GM12864 (cell line): ENCODE results near the gene RDH12.

Experiments
- DNase-seq: peaks from one replicate; pipeline ENCODE4 v3.0.0-alpha.2; 2011; ENCODE audit warnings: low read depth
- H3K4me3 ChIP-seq: 2 replicates; pipeline ENCODE4 v1.5.1; 2011; ENCODE audit warnings: mild to moderate bottlenecking, low read depth, low read length, control low read depth
- TF ChIP-seq, protein P1 (sequence below): IDR thresholded peaks from 2 replicates; pipeline ENCODE4 v1.5.1; 2011; ENCODE audit warnings: low read depth, mild to moderate bottlenecking, moderate library complexity, low read length, control low read depth, inconsistent platforms; ENCODE audit errors: missing control alignments

RDH12 gene

DNA sequence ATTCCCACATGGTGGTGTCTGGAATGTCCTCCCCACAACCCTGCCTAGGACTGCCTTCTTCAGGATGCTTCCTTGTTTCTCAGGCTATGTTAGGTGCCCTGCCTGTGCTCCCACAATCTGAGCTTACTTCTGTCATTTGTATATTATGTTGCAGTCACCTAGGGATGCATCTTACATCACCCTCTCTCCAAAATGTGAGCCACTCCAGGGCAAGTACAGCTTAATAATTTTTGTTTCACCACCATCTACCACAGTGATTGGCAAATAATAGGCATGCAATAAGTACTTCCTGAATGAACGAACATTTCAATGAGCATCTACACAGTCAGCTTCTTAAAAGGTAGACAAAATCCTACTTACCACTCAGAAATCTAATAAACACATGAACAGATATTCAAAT lies 77.1 kb downstream of the RDH12 start:
- no peak for DNase-seq
- H3K4me3 ChIP-seq, result no peak overlapping the region
- TF ChIP-seq, protein P1, sequence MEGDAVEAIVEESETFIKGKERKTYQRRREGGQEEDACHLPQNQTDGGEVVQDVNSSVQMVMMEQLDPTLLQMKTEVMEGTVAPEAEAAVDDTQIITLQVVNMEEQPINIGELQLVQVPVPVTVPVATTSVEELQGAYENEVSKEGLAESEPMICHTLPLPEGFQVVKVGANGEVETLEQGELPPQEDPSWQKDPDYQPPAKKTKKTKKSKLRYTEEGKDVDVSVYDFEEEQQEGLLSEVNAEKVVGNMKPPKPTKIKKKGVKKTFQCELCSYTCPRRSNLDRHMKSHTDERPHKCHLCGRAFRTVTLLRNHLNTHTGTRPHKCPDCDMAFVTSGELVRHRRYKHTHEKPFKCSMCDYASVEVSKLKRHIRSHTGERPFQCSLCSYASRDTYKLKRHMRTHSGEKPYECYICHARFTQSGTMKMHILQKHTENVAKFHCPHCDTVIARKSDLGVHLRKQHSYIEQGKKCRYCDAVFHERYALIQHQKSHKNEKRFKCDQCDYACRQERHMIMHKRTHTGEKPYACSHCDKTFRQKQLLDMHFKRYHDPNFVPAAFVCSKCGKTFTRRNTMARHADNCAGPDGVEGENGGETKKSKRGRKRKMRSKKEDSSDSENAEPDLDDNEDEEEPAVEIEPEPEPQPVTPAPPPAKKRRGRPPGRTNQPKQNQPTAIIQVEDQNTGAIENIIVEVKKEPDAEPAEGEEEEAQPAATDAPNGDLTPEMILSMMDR, result no peak

DNA sequence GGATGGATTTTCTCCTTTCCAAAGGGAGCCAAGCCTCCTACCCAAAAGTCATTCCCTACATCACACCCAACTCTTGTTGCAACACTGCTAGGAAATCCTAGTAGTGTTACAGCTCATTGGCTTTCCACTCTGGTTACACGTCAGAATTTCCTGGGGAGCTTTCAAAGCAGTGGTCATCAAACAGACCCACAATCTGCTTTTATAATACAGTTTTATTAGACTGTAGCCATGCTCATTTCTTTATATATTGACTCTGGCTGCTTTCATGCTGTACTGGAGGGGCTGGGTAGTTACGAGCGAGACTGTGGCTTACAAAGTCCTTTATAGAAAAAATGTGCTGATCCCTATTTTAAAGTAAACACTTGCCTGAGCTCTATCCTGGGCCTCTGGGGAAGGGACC lies 80.4 kb downstream of the RDH12 start:
- no peak for DNase-seq
- TF ChIP-seq, protein P1, result no peak
- no peak overlapping the region for H3K4me3 ChIP-seq
